ENCODE measurements around the gene IRF4.

- no peak for TF ChIP-seq CTCF (IDR thresholded peaks at IDR 0.05)
- TF ChIP-seq POLR2A (IDR thresholded peaks at IDR 0.05), result no peak
Measured at GRCh38 chr6:378958-379409, 12.6 kb upstream of the IRF4 start.

Data from testis (tissue), 2 donors.